Measurements from ENCODE around the gene RAB40AL. TPM values are rescaled to one million over a fixed set of nuclear protein-coding genes. Genes with fewer than 3 reads are reported as not detected.

Gene RAB40AL, protein sequence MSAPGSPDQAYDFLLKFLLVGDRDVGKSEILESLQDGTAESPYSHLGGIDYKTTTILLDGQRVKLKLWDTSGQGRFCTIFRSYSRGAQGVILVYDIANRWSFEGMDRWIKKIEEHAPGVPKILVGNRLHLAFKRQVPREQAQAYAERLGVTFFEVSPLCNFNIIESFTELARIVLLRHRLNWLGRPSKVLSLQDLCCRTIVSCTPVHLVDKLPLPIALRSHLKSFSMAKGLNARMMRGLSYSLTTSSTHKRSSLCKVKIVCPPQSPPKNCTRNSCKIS
- 0.46 TPM for total RNA-seq

DNA sequence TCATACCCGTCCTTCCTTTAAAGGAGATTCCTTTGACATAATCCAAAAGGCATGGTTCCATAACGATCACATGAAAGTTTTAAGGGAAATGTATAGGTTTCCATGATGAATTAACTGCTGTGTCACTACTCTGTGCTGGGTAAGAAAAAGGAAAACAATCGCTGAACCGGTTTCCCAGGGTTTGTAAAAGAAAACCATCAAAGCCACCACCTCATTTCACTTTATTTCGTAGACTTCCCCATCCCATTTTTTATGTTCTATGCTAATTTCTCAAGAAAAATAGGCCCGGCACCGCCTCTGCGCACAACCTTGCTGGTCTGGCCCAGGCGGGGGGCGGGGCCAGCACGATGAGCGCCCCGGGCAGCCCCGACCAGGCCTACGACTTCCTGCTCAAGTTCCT, at the start of gene RAB40AL:
TSS of gene RAB40AL (plus strand) at position 301 of the 400 bp plus-strand sequence. CDS start at position 348, 47 bp downstream.

Other genes with a start within 250 kb of the RAB40AL start
- gene GPRASP2, start 224.8 kb upstream of the RAB40AL start, total RNA-seq: 125 TPM
- 67.8 TPM for gene GPRASP3, start 216.5 kb upstream of the RAB40AL start, total RNA-seq
- gene BEX1, start 126.9 kb downstream of the RAB40AL start, total RNA-seq: 172 TPM
- not detected for gene NXF3, start 155.9 kb downstream of the RAB40AL start, total RNA-seq

Measured in diencephalon (tissue), 1 donor.